Smooth muscle cell (in vitro differentiated cells): Measurements from ENCODE around the gene FOS. TPM values are rescaled to one million over a fixed set of nuclear protein-coding genes. Genes with fewer than 3 reads are reported as not detected.
A peak's percentile ranks its signal among the peaks of the same experiment; 100 is the strongest.

ENCODE experiments used
- DNase-seq: peaks from one replicate; lab custom pipeline; 2025; ENCODE audit not compliant: unreplicated experiment; lab: John Stamatoyannopoulos, UW
- H2AFZ ChIP-seq: fragments of 200-600 bp; sonication (generic); 2 replicates; pipeline ENCODE4 v1.6.0; 2016; ENCODE audit warnings: antibody characterized with exemption, low read depth, mild to moderate bottlenecking
- H3F3A ChIP-seq: fragments of 200-600 bp; sonication (generic); 2 replicates; pipeline ENCODE4 v1.6.0; 2017; ENCODE audit warnings: antibody characterized with exemption, low read depth
- H3K27ac ChIP-seq: fragments of 200-600 bp; sonication (generic); 2 replicates; pipeline ENCODE4 v1.5.1; 2016; ENCODE audit warnings: low read depth, mild to moderate bottlenecking
- H3K27me3 ChIP-seq: fragments of 200-600 bp; sonication (generic); 2 replicates; pipeline ENCODE4 v1.6.1; 2016; ENCODE audit warnings: low read depth, mild to moderate bottlenecking
- H3K36me3 ChIP-seq: fragments of 200-600 bp; sonication (generic); 2 replicates; pipeline ENCODE4 v1.5.1; 2016; ENCODE audit warnings: low read depth
- H3K4me1 ChIP-seq: fragments of 200-600 bp; sonication (generic); 2 replicates; pipeline ENCODE4 v1.5.1; 2016; ENCODE audit warnings: low read depth
- H3K4me2 ChIP-seq: fragments of 200-600 bp; sonication (generic); 2 replicates; pipeline ENCODE4 v1.6.0; 2016; ENCODE audit warnings: mild to moderate bottlenecking
- H3K4me3 ChIP-seq: fragments of 200-600 bp; sonication (generic); 2 replicates; pipeline ENCODE4 v1.5.1; 2016; ENCODE audit warnings: mild to moderate bottlenecking
- H3K79me2 ChIP-seq: fragments of 200-600 bp; sonication (generic); 2 replicates; pipeline ENCODE4 v1.6.0; 2016; ENCODE audit warnings: low read depth, mild to moderate bottlenecking
- H3K9ac ChIP-seq: fragments of 200-600 bp; sonication (generic); 2 replicates; pipeline ENCODE4 v1.6.0; 2016; ENCODE audit warnings: low read depth
- H3K9me3 ChIP-seq: fragments of 200-600 bp; sonication (generic); replicated peaks from 2 replicates; pipeline ENCODE4 v1.5.1; 2016; ENCODE audit warnings: low read depth
- H4K20me1 ChIP-seq: fragments of 200-600 bp; sonication (generic); 2 replicates; pipeline ENCODE4 v1.6.0; 2016; ENCODE audit warnings: low read depth
- CTCF ChIP-seq: fragments of 200-600 bp; sonication (generic); IDR thresholded peaks from 2 replicates; pipeline ENCODE4 v1.5.1; 2017; ENCODE audit warnings: borderline replicate concordance, mild to moderate bottlenecking, antibody characterized with exemption; ENCODE audit not compliant: insufficient read depth, poor library complexity, severe bottlenecking
- WGBS: methylation state at CpG from one replicate; pipeline ENCODE4 v1.1.7; 2016; ENCODE audit warnings: low lambda C conversion rate; 5-methylcytosine and 5-hydroxymethylcytosine counted together
- polyA plus RNA-seq: library from polyadenylated mRNA; unstranded; fragments of >200 nt; fragmentation: Nextera tagmentation; extraction: Ambion mirVana; gene quantifications from 2 replicates; pipeline ENCODE4 v1.2.1, GENCODE V29; 2016
- total RNA-seq: library from RNA; depleted of rRNA; stranded (reverse); fragments of >200 nt; gene quantifications from 2 replicates; pipeline ENCODE4 v1.2.3, GENCODE V29; 2014

Gene FOS
- total and polyA plus RNA-seq, 2 experiments from 2014 or later = 1,280 to 1,567 TPM

GRCh38 chr14:75283833-75284563, 5.4 kb downstream of the FOS start:
- peak; percentile 37 for DNase-seq
- 93% methylated on average over 5 of the region's 5 CpGs for WGBS

DNA sequence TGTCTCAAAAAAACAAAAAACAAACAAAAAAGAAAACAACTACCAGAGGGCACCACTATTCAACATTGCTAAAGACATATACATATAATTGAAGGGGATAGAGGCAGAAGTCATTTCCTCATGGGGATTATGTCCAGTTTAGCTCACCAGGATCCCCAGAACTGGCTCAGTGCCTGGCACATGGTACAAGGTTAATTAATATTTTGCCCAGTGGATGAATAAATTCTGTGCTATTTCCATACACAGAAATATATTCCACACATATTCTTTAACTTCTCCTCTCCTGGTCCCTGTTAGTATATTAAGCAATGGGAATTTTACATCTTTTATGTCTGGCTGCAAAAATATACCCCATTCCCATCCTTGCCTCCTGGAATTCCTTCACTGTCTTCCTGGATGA, 6.7 kb downstream of the FOS start:
- no peak overlapping the region for H3K4me3 ChIP-seq
- H3K9ac ChIP-seq = no peak overlapping the region
- DNase-seq = no peak
- H3K27me3 ChIP-seq = no peaks in the 10 kb centered on the region
- peaks cover 7% of the 10 kb centered on the region for H3F3A ChIP-seq
- H3K4me2 ChIP-seq = no peak overlapping the region
- peaks cover 2% of the 10 kb centered on the region for H3K79me2 ChIP-seq
- H2AFZ ChIP-seq = no peak overlapping the region
- H4K20me1 ChIP-seq = peaks cover 21% of the 10 kb centered on the region
- no peaks in the 10 kb centered on the region for H3K9me3 ChIP-seq
- peaks cover 9% of the 10 kb centered on the region for H3K36me3 ChIP-seq
- H3K27ac ChIP-seq = no peak overlapping the region
- TF ChIP-seq CTCF = no peak
- peaks cover under 1% of the 10 kb centered on the region for H3K4me1 ChIP-seq

More at GRCh38 chr14:75283833-75284563, 5.4 kb downstream of the FOS start:
- peaks cover 13% of the 10 kb centered on the region for H3F3A ChIP-seq
- no peak overlapping the region for H2AFZ ChIP-seq
- H3K79me2 ChIP-seq = peaks cover 15% of the 10 kb centered on the region
- peak overlapping the region; percentile 14 for H3K27ac ChIP-seq
- H3K27me3 ChIP-seq = no peaks in the 10 kb centered on the region
- peaks cover 34% of the 10 kb centered on the region for H4K20me1 ChIP-seq
- no peaks in the 10 kb centered on the region for H3K9me3 ChIP-seq
- no peak for TF ChIP-seq CTCF
- H3K4me2 ChIP-seq = no peak overlapping the region
- H3K4me3 ChIP-seq = no peak overlapping the region
- peaks cover 5% of the 10 kb centered on the region for H3K4me1 ChIP-seq
- H3K36me3 ChIP-seq = peaks cover 13% of the 10 kb centered on the region
- H3K9ac ChIP-seq = no peak overlapping the region

- no peaks in the 10 kb centered on the region for H3K9me3 ChIP-seq
- DNase-seq = no peak
- H3K4me1 ChIP-seq = no peaks in the 10 kb centered on the region
- peaks cover 2% of the 10 kb centered on the region for H3F3A ChIP-seq
- 41% methylated on average over 5 of the region's 5 CpGs for WGBS
- H4K20me1 ChIP-seq = peaks cover 11% of the 10 kb centered on the region
- H3K36me3 ChIP-seq = peaks cover 2% of the 10 kb centered on the region
- H3K27me3 ChIP-seq = no peaks in the 10 kb centered on the region
- no peaks in the 10 kb centered on the region for H3K79me2 ChIP-seq
- H3K4me3 ChIP-seq = no peak overlapping the region
- H3K27ac ChIP-seq = no peak overlapping the region
- H2AFZ ChIP-seq = no peak overlapping the region
- H3K4me2 ChIP-seq = no peak overlapping the region
- H3K9ac ChIP-seq = no peak overlapping the region
- TF ChIP-seq CTCF = no peak
Observed at GRCh38 chr14:75286313-75286712, 7.7 kb downstream of the FOS start.

DNA sequence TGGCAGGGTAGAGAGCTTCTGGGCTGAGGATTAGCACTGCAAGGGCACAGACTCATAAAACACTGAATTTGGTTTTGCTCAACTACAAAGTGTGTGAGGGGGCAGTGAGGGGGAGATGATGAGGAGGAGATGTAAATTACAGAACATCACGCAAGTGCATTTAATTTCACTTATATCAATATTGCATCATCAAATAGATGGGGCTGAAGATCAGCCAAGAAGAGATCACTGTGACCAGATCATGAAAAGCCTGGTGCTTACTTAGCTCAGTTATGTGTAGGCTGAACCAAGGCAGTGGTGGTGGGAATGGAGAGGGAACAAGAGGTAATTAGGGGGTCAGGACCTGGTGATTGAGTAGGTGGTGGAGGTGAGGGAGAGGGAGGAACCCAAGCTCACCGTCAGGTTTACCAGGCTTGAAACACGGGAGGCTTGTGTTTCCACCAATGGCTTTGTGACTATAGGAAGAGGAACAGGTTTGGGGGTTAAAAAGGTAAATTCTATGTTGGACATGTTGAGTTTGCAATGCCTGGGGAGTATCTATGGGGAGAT, 11.3 kb downstream of the FOS start:
- H3K36me3 ChIP-seq = no peaks in the 10 kb centered on the region
- H3K27me3 ChIP-seq = no peaks in the 10 kb centered on the region
- no peak for TF ChIP-seq CTCF
- H3K79me2 ChIP-seq = no peaks in the 10 kb centered on the region
- H2AFZ ChIP-seq = no peak overlapping the region
- no peak overlapping the region for H3K4me3 ChIP-seq
- H4K20me1 ChIP-seq = no peaks in the 10 kb centered on the region
- no peaks in the 10 kb centered on the region for H3F3A ChIP-seq
- H3K4me1 ChIP-seq = peaks cover 8% of the 10 kb centered on the region
- WGBS = 92% methylated on average over 3 of the region's 3 CpGs
- H3K4me2 ChIP-seq = no peak overlapping the region
- no peak overlapping the region for H3K27ac ChIP-seq
- no peaks in the 10 kb centered on the region for H3K9me3 ChIP-seq
- H3K9ac ChIP-seq = no peak overlapping the region
- no peak for DNase-seq
